Endothelial cell of umbilical vein (primary cell): ENCODE results near the gene TSFM. TPM values are rescaled to one million over a fixed set of nuclear protein-coding genes. Genes with fewer than 3 reads are reported as not detected.

Source experiments
- BruUV-seq: library from RNA; stranded (reverse); fragments of 400-500 nt; replicated peaks from 2 replicates; lab custom pipeline; 2021; lab: Mats Ljungman, UMichigan
- CTCF ChIA-PET: fragments of 300-600, 350-600 bp; sonication (Branson Sonifier 250); formaldehyde crosslinking; loops from one replicate; lab custom pipeline; 2021; ENCODE audit warnings: antibody characterized with exemption, inconsistent platforms; lab: Charles Lee
- POLR2A ChIA-PET: fragments of 300-600, 350-600 bp; sonication (Branson Sonifier 250); formaldehyde crosslinking; loops from one replicate; lab custom pipeline; 2021; ENCODE audit warnings: antibody characterized with exemption, inconsistent platforms; lab: Charles Lee
- DNase-seq: peaks from one replicate; pipeline ENCODE4 v3.0.0-alpha.2; 2011; ENCODE audit warnings: low read depth, low spot score
- FAIRE-seq: peaks from 2 replicates; lab custom pipeline; 2011; peaks lifted over from hg19 to GRCh38; lab: Jason Lieb, UNC
- H2AFZ ChIP-seq: 2 replicates; pipeline ENCODE4 v1.6.0; 2012; ENCODE audit warnings: low read depth, low read length, control low read depth, inconsistent platforms
- H3K27ac ChIP-seq: 2 replicates; pipeline ENCODE4 v1.5.1; 2011; ENCODE audit warnings: low read depth, mild to moderate bottlenecking, control low read depth, low read length, moderate library complexity; ENCODE audit not compliant: insufficient read depth
- H3K27me3 ChIP-seq, 2 experiments: 2 replicates each; pipeline versions ENCODE4 v1.6.0 to v1.6.1; 2011; ENCODE audit warnings: low read length in 2 of 2, mixed read lengths in 1 of 2; ENCODE audit not compliant: control insufficient read depth in 2 of 2, insufficient read depth in 2 of 2
- H3K36me3 ChIP-seq, 2 experiments: 2 replicates in 1 of 2; 3 replicates in 1 of 2; pipeline ENCODE4 v1.5.1; 2011; ENCODE audit warnings: low read length in 2 of 2, mild to moderate bottlenecking in 1 of 2, moderate library complexity in 1 of 2; ENCODE audit not compliant: control insufficient read depth in 2 of 2, insufficient read depth in 2 of 2; ENCODE audit errors: extremely low read depth in 1 of 2
- H3K4me1 ChIP-seq: 3 replicates; pipeline ENCODE4 v1.5.1; 2011; ENCODE audit warnings: mild to moderate bottlenecking, low read length; ENCODE audit not compliant: control insufficient read depth, insufficient read depth; ENCODE audit errors: extremely low read depth
- H3K4me2 ChIP-seq: 2 replicates; pipeline ENCODE4 v1.6.1; 2011; ENCODE audit warnings: low read length, control low read depth, mixed read lengths; ENCODE audit not compliant: insufficient read depth
- H3K4me3 ChIP-seq, 3 experiments: fragments of 200-600 bp in 1 of 3; sonication (generic), shearing (Covaris generic) in 1 of 3; replicated peaks in 1 of 3; 2 replicates each; pipeline ENCODE4 v1.5.1; 2011 to 2016; ENCODE audit warnings: control low read depth in 3 of 3, low read length in 3 of 3, mild to moderate bottlenecking in 2 of 3, inconsistent platforms in 1 of 3, low read depth in 1 of 3, moderate library complexity in 1 of 3; ENCODE audit not compliant: insufficient read depth in 1 of 3
- H3K79me2 ChIP-seq: 2 replicates; pipeline ENCODE4 v1.6.0; 2012; ENCODE audit warnings: low read length, inconsistent platforms; ENCODE audit not compliant: control insufficient read depth, insufficient read depth
- H3K9ac ChIP-seq: replicated peaks from 2 replicates; pipeline ENCODE3; 2011; ENCODE audit warnings: low read length, control low read depth; ENCODE audit not compliant: insufficient read depth; ENCODE audit errors: extremely low read depth
- H3K9me1 ChIP-seq: replicated peaks from 3 replicates; pipeline ENCODE4 v1.6.0; 2011; ENCODE audit warnings: mild to moderate bottlenecking, low read length; ENCODE audit not compliant: control insufficient read depth, insufficient read depth; ENCODE audit errors: extremely low read depth
- H3K9me3 ChIP-seq: replicated peaks from 2 replicates; pipeline ENCODE4 v1.5.1; 2012; ENCODE audit warnings: low read length, inconsistent platforms; ENCODE audit not compliant: control insufficient read depth, insufficient read depth
- H4K20me1 ChIP-seq: replicated peaks from 2 replicates; pipeline ENCODE3; 2011; ENCODE audit warnings: mild to moderate bottlenecking, low read length; ENCODE audit not compliant: control insufficient read depth, insufficient read depth; ENCODE audit errors: extremely low read depth
- CTCF ChIP-seq, 2 donors: IDR thresholded peaks; 1 replicate in 1 of 2; 2 replicates in 1 of 2; pipeline ENCODE4 v1.5.1; 2011; ENCODE audit warnings: low read length in 2 of 2, mild to moderate bottlenecking in 2 of 2, moderate library complexity in 2 of 2, control low read depth in 1 of 2, inconsistent platforms in 1 of 2, low read depth in 1 of 2; ENCODE audit not compliant: insufficient read depth in 1 of 2; ENCODE audit errors: extremely low read depth in 1 of 2
- EZH2 ChIP-seq: IDR thresholded peaks from 2 replicates; pipeline ENCODE4 v1.6.1; 2012; ENCODE audit warnings: borderline replicate concordance, low read depth, mild to moderate bottlenecking, moderate library complexity, low read length, inconsistent platforms; ENCODE audit not compliant: severe bottlenecking
- FOS ChIP-seq: IDR thresholded peaks from 2 replicates; pipeline ENCODE4 v1.6.1; 2011; ENCODE audit warnings: mild to moderate bottlenecking, low read length, moderate library complexity, borderline replicate concordance; ENCODE audit not compliant: insufficient read depth
- GATA2 ChIP-seq: IDR thresholded peaks from 2 replicates; pipeline ENCODE4 v1.7.0; 2011; ENCODE audit warnings: low read depth, mild to moderate bottlenecking, moderate library complexity, mixed read lengths, low read length; ENCODE audit not compliant: insufficient read length, insufficient read depth
- JUN ChIP-seq: IDR thresholded peaks from 2 replicates; pipeline ENCODE4 v1.6.1; 2011; ENCODE audit warnings: borderline replicate concordance, low read depth; ENCODE audit not compliant: insufficient read length, insufficient read depth
- MYC ChIP-seq: IDR thresholded peaks from one replicate; pipeline ENCODE4 v1.6.1; 2011; ENCODE audit warnings: mild to moderate bottlenecking, low read depth, low read length
- POLR2A ChIP-seq: IDR thresholded peaks from 2 replicates; pipeline ENCODE4 v1.6.1; 2012; ENCODE audit warnings: low read depth, mild to moderate bottlenecking, control low read depth, low read length
- POLR2AphosphoS5 ChIP-seq: IDR thresholded peaks from 2 replicates; pipeline ENCODE4 v1.6.1; 2012; ENCODE audit warnings: low read depth, mild to moderate bottlenecking, control low read depth, low read length, moderate library complexity; ENCODE audit not compliant: insufficient read depth
- dilution Hi-C: fragments of 300-500 bp; cut with MboI; formaldehyde crosslinking; loops from one replicate; pipeline ENCODE4 v1.15.0; 2019; ENCODE audit warnings: low sequenced_read_pairs; ENCODE audit not compliant: extremely low pct_ligation_motif_present
- intact Hi-C: fragments of 100-400 bp; cut with micrococcal nuclease; formaldehyde crosslinking; loops from one replicate; pipeline ENCODE4 v1.10.0; 2022
- polyA plus RNA-seq, 4 experiments: library from polyadenylated mRNA; depleted of rRNA in 3 of 4; stranded (reverse) in 3 of 4; unstranded in 1 of 4; fragments of >200 nt; gene quantifications; 2 replicates each; pipeline versions ENCODE4 v1.2.1 to v1.2.3, GENCODE V29; 2011 to 2012; ENCODE audit warnings: missing spikeins in 1 of 4
- total RNA-seq: library from RNA; stranded (reverse); gene quantifications from 2 replicates; pipeline ENCODE4 v1.2.3, GENCODE V29; 2021
- TF ChIP-seq, protein P1 (sequence below): IDR thresholded peaks from 2 replicates; pipeline ENCODE4 v1.6.1; 2011; ENCODE audit not compliant: insufficient read depth, insufficient read length

TSFM gene
- total and polyA plus RNA-seq, 2 donors (not counting 3 experiments of a cell fraction or from before 2014, with no cell fraction given) = 16.5 to 41.8 TPM

DNA sequence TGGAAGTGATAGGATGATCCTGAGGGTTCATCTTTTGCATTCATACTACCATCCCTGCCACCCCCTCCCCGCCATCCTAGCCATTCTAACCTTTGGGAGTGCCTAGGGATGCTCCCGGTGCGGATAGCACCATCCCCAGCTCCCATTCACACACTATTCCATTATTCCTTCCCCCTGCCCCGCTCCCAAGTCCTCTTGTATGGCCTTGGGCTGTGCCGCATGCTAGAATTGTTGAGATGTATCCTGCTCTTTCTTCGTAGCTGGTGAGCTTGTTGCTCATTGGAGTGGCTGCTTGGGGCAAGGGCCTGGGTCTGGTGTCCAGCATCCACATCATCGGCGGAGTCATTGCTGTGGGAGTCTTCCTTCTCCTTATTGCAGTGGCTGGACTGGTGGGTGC, 37.1 kb upstream of the TSFM start:
- Histone ChIP-seq H3K27me3 (peaks cover 8 to 10% of the 10 kb centered on the region in 2 experiments), H3K36me3 (peaks cover 4 to 18% of the 10 kb centered on the region in 2 experiments), H3K4me2 (peak overlapping the region; percentile 76), H3K4me3 (peak overlapping the region; percentile 44 to 88 (median 75)), H3K9me3 (no peaks in the 10 kb centered on the region), H2AFZ (no peak overlapping the region), H4K20me1 (no peaks in the 10 kb centered on the region), H3K9ac (peak overlapping the region; percentile 88), H3K79me2 (peaks cover 4% of the 10 kb centered on the region), H3K4me1 (peaks cover 10% of the 10 kb centered on the region), H3K9me1 (no peaks in the 10 kb centered on the region), H3K27ac (peak overlapping the region; percentile 68)
- POLR2A ChIA-PET = interaction anchor here (1.2 kb wide), 1 partner anchor 27 kb away, joined by 4 read pairs; the partner anchor contains the start of genes EEF1AKMT3 and METTL1
- DNase-seq (no peak), FAIRE-seq (peak; percentile 31)
- intact Hi-C loops = no loop called here
- TF ChIP-seq POLR2AphosphoS5 (no peak), GATA2 (no peak), JUN (no peak), POLR2A (no peak), FOS (no peak), CTCF (IDR thresholded peaks at IDR 0.05; ENCODE audit: extremely low read depth in 1 of 2, insufficient read depth in 1 of 2, low read depth in 1 of 2, low read length in 2 of 2) (no peak), MYC (no peak), EZH2 (no peak)
- TF ChIP-seq, protein P1, sequence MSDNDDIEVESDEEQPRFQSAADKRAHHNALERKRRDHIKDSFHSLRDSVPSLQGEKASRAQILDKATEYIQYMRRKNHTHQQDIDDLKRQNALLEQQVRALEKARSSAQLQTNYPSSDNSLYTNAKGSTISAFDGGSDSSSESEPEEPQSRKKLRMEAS = no peak
- dilution Hi-C loops = no loop called here
- BruUV-seq = TSS peak; percentile 35
- CTCF ChIA-PET = interaction anchor here (1.3 to 2.6 kb wide), 5 partner anchors 10 to 19 kb away, joined by 5 to 20 read pairs (median 5); no protein-coding TSS in a partner anchor
